ENCODE measurements around the gene CD226. TPM values are rescaled to one million over a fixed set of nuclear protein-coding genes. Genes with fewer than 3 reads are reported as not detected.

CD226 gene
- total RNA-seq, 1 donor from 2014 or later, result 0.25 TPM

GRCh38 chr18:69817335-69817940 lies 130.2 kb downstream of the CD226 start:
- no peak for DNase-seq (ENCODE audit: low read depth)

DNA sequence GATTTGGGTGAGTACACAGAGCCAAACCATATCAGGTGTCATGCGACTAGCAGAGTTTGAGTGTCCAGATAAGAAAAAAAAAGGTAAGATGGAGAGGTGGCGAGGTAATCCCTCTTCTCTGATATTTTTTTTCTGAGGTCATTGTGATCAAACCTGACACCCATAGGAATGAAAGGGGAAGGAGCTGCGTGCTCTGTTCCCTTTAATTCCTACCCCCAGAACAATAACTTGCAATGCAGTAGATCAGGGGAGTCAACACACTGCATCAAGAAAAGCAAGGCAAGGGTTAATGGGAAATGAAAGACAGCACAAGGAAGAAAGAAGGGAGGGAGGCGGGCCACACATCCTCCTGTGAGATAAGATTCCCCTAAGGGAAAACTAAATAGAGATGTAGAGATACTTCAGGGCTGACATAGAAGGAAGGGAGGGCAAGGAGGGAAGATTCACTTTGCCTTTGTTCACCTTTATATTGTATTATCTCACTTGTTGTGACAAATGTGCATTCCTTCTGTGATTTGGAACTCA lies 132.8 kb downstream of the CD226 start:
- DNase-seq (ENCODE audit: low read depth), result no peak

GRCh38 chr18:69813559-69813958 lies 134.1 kb downstream of the CD226 start:
- no peak for DNase-seq (ENCODE audit: low read depth)

DNA sequence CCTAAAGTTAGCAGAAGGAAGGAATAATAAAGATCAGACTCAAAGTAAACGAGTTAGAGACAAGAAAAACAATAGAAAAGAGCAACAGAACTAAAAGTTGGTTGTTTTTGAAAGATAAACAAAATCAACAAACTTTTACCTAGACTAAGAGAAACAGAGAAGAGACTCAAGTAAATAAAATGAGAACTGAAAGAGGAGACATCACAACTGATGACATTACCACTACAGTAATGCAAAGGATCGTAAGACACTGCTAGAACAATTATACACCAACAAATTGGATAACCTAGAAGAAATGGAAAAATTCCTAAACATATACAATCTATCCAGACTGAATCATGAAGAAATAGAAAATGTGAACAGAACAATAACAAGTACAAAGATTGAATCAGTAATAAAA lies 139.3 kb downstream of the CD226 start:
- DNase-seq (ENCODE audit: low read depth), result no peak

DNA sequence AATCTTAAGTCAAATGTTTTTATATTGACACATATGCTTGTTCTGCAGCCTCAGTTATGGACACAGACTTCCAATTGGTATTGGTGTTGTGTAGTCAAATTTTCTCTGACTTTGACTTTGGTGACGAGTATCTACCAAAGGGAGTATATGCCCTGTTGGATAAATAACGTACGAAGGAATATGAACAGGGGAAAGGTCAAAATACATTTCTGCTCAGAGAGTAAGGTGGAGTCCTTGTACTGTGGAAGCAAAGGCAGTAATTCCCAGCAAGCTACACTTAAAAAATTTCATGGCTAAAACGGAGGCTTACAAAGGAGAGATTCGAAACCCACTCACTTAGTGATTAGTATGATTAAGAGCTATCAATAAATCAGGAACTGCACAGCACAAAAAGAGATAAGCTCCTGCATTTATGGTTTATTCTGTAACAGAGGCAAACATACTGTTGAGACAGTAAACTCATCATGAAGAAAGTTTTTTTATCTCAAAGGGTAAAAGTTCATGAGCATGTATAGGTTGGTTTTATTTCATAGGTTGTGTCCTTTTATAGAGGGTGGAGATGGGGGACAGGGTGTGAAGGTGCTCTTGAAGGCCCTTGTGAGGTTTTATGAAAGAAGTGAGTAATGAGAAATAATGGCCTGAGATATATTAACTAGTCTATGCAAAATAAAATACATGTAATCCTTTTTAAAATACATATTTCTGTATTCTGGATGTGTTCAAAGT lies 142.7 kb downstream of the CD226 start:
- DNase-seq (ENCODE audit: low read depth), result no peak
